Stimulated activated naive CD8-positive, alpha-beta T cell treated with anti-CD3 and anti-CD28 coated beads, Interleukin-15, amount 100 ng/mL, for 72 hours (primary cell): ENCODE measurements around the gene IRGQ.

ENCODE experiments used
- ATAC-seq: fragments of 150-1000 bp; cut with Tn5 transposase; 2 replicates; pipeline ENCODE4 v1.10.0; 2021; ENCODE audit warnings: mild to moderate bottlenecking, moderate library complexity
- DNase-seq, 2 donors: peaks; one replicate each; pipeline ENCODE4 v3.0.0; 2021 to 2022
- H3K27ac Mint-ChIP-seq, 2 donors: one replicate each; pipeline ENCODE4 v1.8.0; 2022; ENCODE audit warnings: mild to moderate bottlenecking in 2 of 2, mixed read lengths in 2 of 2, moderate library complexity in 2 of 2
- H3K27me3 Mint-ChIP-seq: one replicate; pipeline ENCODE4 v1.8.0; 2022; ENCODE audit warnings: mixed read lengths
- H3K4me1 Mint-ChIP-seq: one replicate; pipeline ENCODE4 v1.8.0; 2022; ENCODE audit warnings: mild to moderate bottlenecking, mixed read lengths
- H3K4me3 Mint-ChIP-seq, 2 donors: one replicate each; pipeline ENCODE4 v1.8.0; 2022; ENCODE audit warnings: mild to moderate bottlenecking in 2 of 2, mixed read lengths in 2 of 2, moderate library complexity in 1 of 2
- H3K9me3 Mint-ChIP-seq, 2 donors: one replicate each; pipeline ENCODE4 v1.8.0; 2022; ENCODE audit warnings: mixed read lengths in 2 of 2

IRGQ gene

DNA sequence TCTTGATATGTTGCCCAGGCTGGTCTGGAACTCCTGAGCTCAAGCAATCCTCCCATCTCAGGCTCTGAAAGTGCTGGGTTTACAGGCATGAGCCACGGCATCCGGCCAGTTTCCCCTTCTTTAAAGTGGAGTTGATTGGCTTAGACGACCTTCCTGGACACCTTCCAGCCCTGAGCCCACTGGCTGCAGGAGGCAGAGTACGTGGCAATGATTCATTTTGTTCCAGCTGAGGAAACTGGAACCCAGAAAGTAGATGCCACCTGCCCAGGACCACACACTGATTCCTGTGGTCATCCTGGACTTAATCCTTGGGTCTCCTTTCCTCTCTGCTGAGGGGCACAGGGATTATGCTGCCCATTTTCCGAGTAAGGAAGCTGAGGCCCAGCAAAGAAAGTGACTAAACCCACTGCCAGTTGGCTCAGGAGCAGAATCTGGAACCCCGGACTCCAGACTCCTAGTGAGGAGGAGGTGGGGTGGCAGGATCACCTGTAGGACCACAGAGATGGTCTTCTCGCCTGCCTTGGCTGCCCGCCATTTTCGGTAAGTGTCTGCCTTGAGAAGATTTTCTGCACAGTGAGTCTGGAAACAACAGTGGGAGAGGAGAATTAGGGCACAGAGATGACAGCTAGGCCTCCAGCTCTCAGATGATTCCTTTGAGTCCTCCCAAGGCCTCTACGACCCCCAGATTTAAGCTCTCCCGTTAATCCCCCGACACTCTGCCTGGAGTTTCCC is 21.3 kb downstream of the IRGQ start:
- H3K27ac Mint-ChIP-seq, result peak overlapping the region; percentile 98
- DNase-seq (no peak), ATAC-seq (no peak)
- H3K4me1 Mint-ChIP-seq, result peaks cover 61% of the 10 kb centered on the region
- H3K9me3 Mint-ChIP-seq, result no peaks in the 10 kb centered on the region
- H3K4me3 Mint-ChIP-seq, result peak overlapping the region; percentile 99
- no peaks in the 10 kb centered on the region for H3K27me3 Mint-ChIP-seq

DNA sequence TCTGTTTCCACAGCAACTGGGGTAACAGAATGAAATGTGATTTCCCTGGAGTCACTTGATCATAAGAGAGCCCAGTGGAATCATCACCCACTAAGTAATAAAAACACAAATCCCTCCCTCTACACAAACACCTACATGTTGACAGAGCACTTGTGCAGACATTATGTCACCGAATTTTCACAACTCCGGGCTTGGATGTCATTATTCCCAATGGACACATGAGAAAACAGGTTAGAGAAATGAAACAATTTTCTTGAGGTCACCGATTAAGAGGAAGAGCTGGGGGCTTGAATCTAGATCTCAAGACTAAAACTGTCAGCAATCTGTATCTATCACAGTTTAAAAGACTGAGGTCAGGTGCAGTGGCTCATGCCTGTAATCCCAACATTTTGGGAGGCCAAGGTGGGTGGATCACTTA is 23.8 kb downstream of the IRGQ start:
- ATAC-seq (no peak), DNase-seq (no peak)
- Mint-ChIP-seq H3K27ac (no peak overlapping the region), H3K4me3 (no peak overlapping the region), H3K27me3 (no peaks in the 10 kb centered on the region), H3K4me1 (peaks cover 42% of the 10 kb centered on the region), H3K9me3 (no peaks in the 10 kb centered on the region)

- Mint-ChIP-seq H3K4me1 (peaks cover 36% of the 10 kb centered on the region), H3K27me3 (no peaks in the 10 kb centered on the region), H3K9me3 (no peaks in the 10 kb centered on the region), H3K27ac (no peak overlapping the region), H3K4me3 (no peak overlapping the region)
- no peak for DNase-seq
- no peak for ATAC-seq
Measured at GRCh38 chr19:43570174-43570791, 25.7 kb downstream of the IRGQ start.

DNA sequence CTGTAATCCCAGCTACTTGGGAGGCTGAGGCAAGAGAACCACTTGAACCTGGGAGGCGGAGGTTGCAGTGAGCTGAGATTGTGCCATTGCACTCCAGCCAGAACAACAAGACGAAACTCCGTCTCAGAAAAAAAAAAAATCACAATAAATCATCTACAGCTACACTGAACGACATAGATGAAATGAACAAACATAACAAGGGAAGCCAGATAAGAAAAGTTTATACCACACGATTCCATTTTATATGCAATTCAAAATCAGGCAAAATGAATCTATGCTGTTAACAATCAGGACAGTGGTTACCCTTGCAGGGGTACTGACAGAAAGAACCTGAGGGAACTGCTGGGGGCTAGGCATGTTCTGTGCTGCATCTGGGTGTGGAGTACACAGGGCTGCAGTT is 26.3 kb downstream of the IRGQ start:
- Mint-ChIP-seq H3K4me1 (peaks cover 38% of the 10 kb centered on the region), H3K4me3 (no peak overlapping the region), H3K27ac (no peak overlapping the region)

DNA sequence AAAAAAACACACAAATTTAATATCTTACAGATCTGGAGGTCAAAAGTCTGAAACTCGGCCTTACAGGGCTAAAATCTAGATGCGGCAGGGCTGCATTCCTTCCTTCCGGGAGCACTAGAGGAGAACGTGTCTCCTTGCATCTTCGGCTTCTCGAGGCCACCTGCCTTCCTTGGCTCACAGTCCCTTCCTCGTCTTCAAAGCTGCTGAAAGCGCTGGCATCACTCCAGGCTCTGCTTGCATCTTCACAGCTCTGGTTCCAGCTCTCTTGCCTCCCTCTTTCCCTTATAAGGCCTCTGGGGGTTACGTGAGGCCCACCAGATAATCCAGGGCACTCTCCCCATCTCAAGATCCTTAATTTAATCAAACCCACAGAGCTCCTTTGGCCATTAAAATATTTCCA is 31.1 kb downstream of the IRGQ start:
- Mint-ChIP-seq H3K4me1 (peaks cover 67% of the 10 kb centered on the region), H3K9me3 (no peaks in the 10 kb centered on the region), H3K27me3 (no peaks in the 10 kb centered on the region), H3K27ac (peak overlapping the region; percentile 19 to 21), H3K4me3 (no peak overlapping the region)
- ATAC-seq, result no peak
- no peak for DNase-seq

More for the DNA sequence above, 26.3 kb downstream of the IRGQ start:
- no peak for DNase-seq
- ATAC-seq, result no peak
- no peaks in the 10 kb centered on the region for H3K27me3 Mint-ChIP-seq
- H3K9me3 Mint-ChIP-seq, result no peaks in the 10 kb centered on the region

GRCh38 chr19:43563816-43564457 is 32.0 kb downstream of the IRGQ start:
- ATAC-seq (no peak), DNase-seq (no peak)
- H3K27me3 Mint-ChIP-seq, result no peaks in the 10 kb centered on the region
- no peaks in the 10 kb centered on the region for H3K9me3 Mint-ChIP-seq
- H3K27ac Mint-ChIP-seq, result peak overlapping the region; percentile 9 to 29
- H3K4me3 Mint-ChIP-seq, result peak overlapping the region; percentile 1 to 47
- peaks cover 64% of the 10 kb centered on the region for H3K4me1 Mint-ChIP-seq

DNA sequence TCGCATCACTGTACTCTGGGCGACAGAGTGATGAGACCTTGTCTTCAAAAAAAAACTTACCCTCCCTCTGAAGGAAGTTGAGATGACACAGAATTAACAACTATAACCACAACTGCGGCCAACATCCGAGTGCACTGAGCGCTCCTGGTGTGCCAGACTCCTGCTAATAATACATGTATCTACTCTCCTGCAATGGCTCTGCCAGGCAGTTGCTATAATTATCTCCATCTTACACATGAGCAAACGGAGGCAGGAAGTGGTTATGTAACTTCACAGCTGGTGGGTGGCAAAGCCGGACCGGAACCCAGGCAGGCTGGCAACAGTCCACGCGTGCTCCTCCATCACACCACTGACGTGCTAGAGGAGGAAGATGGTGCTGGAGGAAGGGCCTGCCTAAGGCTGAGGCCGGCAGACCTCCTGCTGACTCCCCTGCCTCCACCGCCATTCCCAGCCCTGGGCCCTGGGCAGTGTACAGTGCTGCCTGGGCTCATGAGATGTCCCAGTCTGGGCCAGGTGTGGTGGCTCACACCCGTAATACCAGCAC is 33.2 kb downstream of the IRGQ start:
- no peaks in the 10 kb centered on the region for H3K9me3 Mint-ChIP-seq
- H3K4me3 Mint-ChIP-seq, result peak overlapping the region; percentile 70 to 73
- H3K4me1 Mint-ChIP-seq, result peaks cover 64% of the 10 kb centered on the region

DNA sequence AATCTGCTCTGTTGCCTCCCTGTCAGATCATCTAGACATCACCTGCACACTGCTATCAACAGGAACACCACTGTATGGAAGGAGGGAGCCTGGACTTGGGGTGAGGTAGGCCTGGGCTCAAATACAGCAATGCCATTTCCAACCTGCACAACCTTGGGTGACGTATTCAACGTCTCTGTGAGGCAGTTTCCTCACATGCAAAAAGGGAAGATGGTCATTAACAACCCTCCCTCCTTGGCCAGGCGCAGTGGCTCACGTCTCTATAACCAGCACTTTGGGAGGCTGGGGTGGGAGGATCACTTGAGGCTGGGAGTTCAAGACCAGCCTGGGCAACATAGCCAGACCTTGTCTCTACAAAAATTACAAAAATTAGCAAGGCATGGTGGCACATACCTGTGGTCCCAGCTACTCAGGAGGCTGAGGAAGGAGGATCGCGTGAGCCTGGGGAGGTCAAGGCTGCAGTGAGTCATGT is 33.7 kb downstream of the IRGQ start:
- Mint-ChIP-seq H3K27me3 (no peaks in the 10 kb centered on the region), H3K4me1 (peaks cover 64% of the 10 kb centered on the region), H3K4me3 (peak overlapping the region; percentile 70 to 73), H3K9me3 (no peaks in the 10 kb centered on the region), H3K27ac (peak overlapping the region; percentile 96 to 99)
- DNase-seq (no peak), ATAC-seq (no peak)

More for the DNA sequence above, 33.2 kb downstream of the IRGQ start:
- ATAC-seq, result peak; percentile 97
- Mint-ChIP-seq H3K27me3 (no peaks in the 10 kb centered on the region), H3K27ac (peak overlapping the region; percentile 96 to 99)
- peak; percentile 72 to 86 for DNase-seq

GRCh38 chr19:43561139-43561970 is 34.6 kb downstream of the IRGQ start:
- ATAC-seq (no peak), DNase-seq (no peak)
- no peaks in the 10 kb centered on the region for H3K27me3 Mint-ChIP-seq
- no peaks in the 10 kb centered on the region for H3K9me3 Mint-ChIP-seq
- H3K4me1 Mint-ChIP-seq, result peaks cover 57% of the 10 kb centered on the region
- H3K27ac Mint-ChIP-seq, result peak overlapping the region; percentile 77 to 99
- peak overlapping the region in 1 of 2 donors; percentile 73 for H3K4me3 Mint-ChIP-seq

GRCh38 chr19:43560687-43561086 is 35.2 kb downstream of the IRGQ start:
- Mint-ChIP-seq H3K4me1 (peaks cover 62% of the 10 kb centered on the region), H3K27ac (peak overlapping the region; percentile 77 to 81), H3K9me3 (no peaks in the 10 kb centered on the region), H3K27me3 (no peaks in the 10 kb centered on the region), H3K4me3 (peak overlapping the region in 1 of 2 donors; percentile 12)
- ATAC-seq, result no peak
- DNase-seq, result no peak

- Mint-ChIP-seq H3K9me3 (no peaks in the 10 kb centered on the region), H3K4me1 (peaks cover 22% of the 10 kb centered on the region), H3K27ac (peak overlapping the region in 1 of 2 donors; percentile 84), H3K4me3 (no peak overlapping the region), H3K27me3 (no peaks in the 10 kb centered on the region)
- ATAC-seq, result peak; percentile 93
- DNase-seq, result peak; percentile 73 to 77
Measured at GRCh38 chr19:43555185-43555770, 40.7 kb downstream of the IRGQ start.

- no peaks in the 10 kb centered on the region for H3K9me3 Mint-ChIP-seq
- H3K27me3 Mint-ChIP-seq, result no peaks in the 10 kb centered on the region
- no peak overlapping the region for H3K27ac Mint-ChIP-seq
- H3K4me1 Mint-ChIP-seq, result peaks cover 19% of the 10 kb centered on the region
- no peak for ATAC-seq
- H3K4me3 Mint-ChIP-seq, result no peak overlapping the region
- DNase-seq, result no peak
Measured at GRCh38 chr19:43554317-43554895, 41.5 kb downstream of the IRGQ start.

DNA sequence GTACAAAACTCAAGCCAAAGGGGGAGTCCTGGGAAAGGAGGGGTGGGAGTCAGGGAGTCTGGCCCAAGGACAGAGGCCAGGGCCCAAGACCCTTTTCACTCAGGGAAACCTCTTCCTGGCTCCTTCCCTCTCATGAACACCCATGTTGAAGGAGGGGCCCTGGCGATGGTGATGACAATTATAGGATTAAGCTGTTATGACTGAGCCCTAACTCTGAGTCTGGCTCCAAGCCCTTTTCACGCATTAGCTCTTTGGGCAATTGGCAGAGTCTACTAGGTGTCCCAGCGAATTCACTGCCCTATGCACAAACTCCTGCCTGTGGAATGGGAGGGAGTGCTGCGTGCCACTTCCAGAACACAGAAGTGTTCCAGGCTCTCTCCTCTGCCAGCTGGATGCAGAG is 42.3 kb downstream of the IRGQ start:
- H3K27me3 Mint-ChIP-seq, result no peaks in the 10 kb centered on the region

DNA sequence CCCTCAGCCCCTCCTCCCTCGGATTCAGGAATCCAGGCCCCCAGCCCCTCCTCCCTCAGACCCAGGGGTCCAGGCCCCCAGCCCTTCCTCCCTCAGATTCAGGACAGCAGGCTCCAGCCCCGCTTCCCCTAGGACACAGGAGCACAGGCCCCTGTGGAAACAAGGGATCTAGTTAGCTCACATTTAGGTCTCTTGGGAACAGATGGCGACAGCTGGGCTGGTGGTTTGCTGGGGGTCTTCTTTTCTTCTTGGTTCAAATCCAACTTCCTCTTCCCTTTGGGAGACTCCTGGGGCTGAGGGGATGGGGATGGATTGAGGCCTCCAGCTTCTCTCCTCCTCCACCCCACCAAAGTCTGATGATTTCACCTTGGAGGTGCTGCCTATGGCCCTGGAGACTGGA is 43.3 kb downstream of the IRGQ start:
- Mint-ChIP-seq H3K27ac (peak overlapping the region in 1 of 2 donors; percentile 72), H3K27me3 (no peaks in the 10 kb centered on the region), H3K4me3 (no peak overlapping the region), H3K9me3 (no peaks in the 10 kb centered on the region), H3K4me1 (peaks cover 19% of the 10 kb centered on the region)
- ATAC-seq (no peak), DNase-seq (no peak)

More for the DNA sequence above, 42.3 kb downstream of the IRGQ start:
- no peak overlapping the region for H3K4me3 Mint-ChIP-seq
- H3K4me1 Mint-ChIP-seq, result peaks cover 19% of the 10 kb centered on the region
- H3K27ac Mint-ChIP-seq, result peak overlapping the region in 1 of 2 donors; percentile 69
- H3K9me3 Mint-ChIP-seq, result no peaks in the 10 kb centered on the region
- DNase-seq, result no peak
- no peak for ATAC-seq

- Mint-ChIP-seq H3K27me3 (no peaks in the 10 kb centered on the region), H3K4me1 (peaks cover 19% of the 10 kb centered on the region), H3K9me3 (no peaks in the 10 kb centered on the region), H3K27ac (no peak overlapping the region), H3K4me3 (no peak overlapping the region)
- DNase-seq (no peak), ATAC-seq (no peak)
Measured at GRCh38 chr19:43552198-43552450, 43.8 kb downstream of the IRGQ start.
